GM21825 (cell line): Measurements from ENCODE around the gene TAS1R2.

ENCODE experiments used
- ATAC-seq: cut with Tn5 transposase; IDR thresholded peaks from one replicate; pipeline ENCODE4 v1.9.1; 2021; ENCODE audit warnings: mild to moderate bottlenecking, moderate library complexity; ENCODE audit not compliant: unreplicated experiment

TAS1R2 gene

GRCh38 chr1:18823438-18823837, 36.0 kb downstream of the TAS1R2 start:
- ATAC-seq: no peak

GRCh38 chr1:18820791-18821641, 38.4 kb downstream of the TAS1R2 start:
- no peak for ATAC-seq

- no peak for ATAC-seq
These were observed 39.3 kb downstream of the TAS1R2 start for GRCh38 chr1:18819986-18820790.

GRCh38 chr1:18819203-18819602, 40.3 kb downstream of the TAS1R2 start:
- no peak for ATAC-seq

GRCh38 chr1:18817795-18818435, 41.5 kb downstream of the TAS1R2 start:
- no peak for ATAC-seq

- ATAC-seq: no peak
These were observed 42.1 kb downstream of the TAS1R2 start for GRCh38 chr1:18817316-18817715.

- ATAC-seq: no peak
These were observed 42.7 kb downstream of the TAS1R2 start for GRCh38 chr1:18816808-18817207.

- no peak for ATAC-seq
These were observed 44.5 kb downstream of the TAS1R2 start for GRCh38 chr1:18814874-18815531.

GRCh38 chr1:18814425-18814824, 45.0 kb downstream of the TAS1R2 start:
- ATAC-seq: no peak

GRCh38 chr1:18812453-18812939, 47.0 kb downstream of the TAS1R2 start:
- no peak for ATAC-seq

- ATAC-seq: no peak
These were observed 47.6 kb downstream of the TAS1R2 start for GRCh38 chr1:18811733-18812452.

GRCh38 chr1:18809953-18810899, 49.2 kb downstream of the TAS1R2 start:
- no peak for ATAC-seq

- no peak for ATAC-seq
These were observed 50.9 kb downstream of the TAS1R2 start for GRCh38 chr1:18808550-18808949.

GRCh38 chr1:18807334-18808063, 52.0 kb downstream of the TAS1R2 start:
- no peak for ATAC-seq

- ATAC-seq: no peak
These were observed 53.3 kb downstream of the TAS1R2 start for GRCh38 chr1:18805925-18806849.

GRCh38 chr1:18805150-18805879, 54.1 kb downstream of the TAS1R2 start:
- no peak for ATAC-seq

- ATAC-seq: no peak
These were observed 55.6 kb downstream of the TAS1R2 start for GRCh38 chr1:18803851-18804250.
